ENCODE results near the gene VAT1L. TPM values are rescaled to one million over a fixed set of nuclear protein-coding genes. Genes with fewer than 3 reads are reported as not detected.
A peak's percentile ranks its signal among the peaks of the same experiment; 100 is the strongest.

VAT1L gene
- total and polyA plus RNA-seq, 12 donors, result 18.1 to 103 (median 38.2) TPM

GRCh38 chr16:77843405-77843804, 55.0 kb downstream of the VAT1L start:
- Histone ChIP-seq H3K4me1 (replicated peaks in 1 of 2) (no peaks in the 10 kb centered on the region), H3K27me3 (no peaks in the 10 kb centered on the region), H3K9me3 (replicated peaks in 1 of 3) (no peaks in the 10 kb centered on the region), H3K36me3 (replicated peaks in 1 of 2) (no peaks in the 10 kb centered on the region), H3K27ac (no peak overlapping the region), H3K4me3 (no peak overlapping the region)
- intact Hi-C loops (cut with DNase I), result no loop called here
- no peak for TF ChIP-seq POLR2A (IDR thresholded peaks at IDR 0.05)
- TF ChIP-seq CTCF (IDR thresholded peaks at IDR 0.05), result no peak
- WGBS, 4 donors, result 60 to 77% (median 73%) methylated on average over 3 of the region's 3 CpGs
- DNase-seq, result no peak

- H3K4me1 ChIP-seq (replicated peaks in 1 of 2), result no peaks in the 10 kb centered on the region
- DNase-seq, result no peak
- no peak overlapping the region for H3K27ac ChIP-seq
- no peaks in the 10 kb centered on the region for H3K27me3 ChIP-seq
- H3K9me3 ChIP-seq (replicated peaks in 1 of 3), result no peaks in the 10 kb centered on the region
- H3K36me3 ChIP-seq (replicated peaks in 1 of 2), result no peaks in the 10 kb centered on the region
- H3K4me3 ChIP-seq, result no peak overlapping the region
- WGBS, 4 donors, result 66 to 75% (median 70%) methylated on average over 2 to 4 of the region's 4 CpGs
- intact Hi-C loops (cut with DNase I), result no loop called here
- TF ChIP-seq CTCF (IDR thresholded peaks at IDR 0.05) (no peak), POLR2A (IDR thresholded peaks at IDR 0.05) (no peak)
These were observed 56.4 kb downstream of the VAT1L start for GRCh38 chr16:77844801-77845200.

DNA sequence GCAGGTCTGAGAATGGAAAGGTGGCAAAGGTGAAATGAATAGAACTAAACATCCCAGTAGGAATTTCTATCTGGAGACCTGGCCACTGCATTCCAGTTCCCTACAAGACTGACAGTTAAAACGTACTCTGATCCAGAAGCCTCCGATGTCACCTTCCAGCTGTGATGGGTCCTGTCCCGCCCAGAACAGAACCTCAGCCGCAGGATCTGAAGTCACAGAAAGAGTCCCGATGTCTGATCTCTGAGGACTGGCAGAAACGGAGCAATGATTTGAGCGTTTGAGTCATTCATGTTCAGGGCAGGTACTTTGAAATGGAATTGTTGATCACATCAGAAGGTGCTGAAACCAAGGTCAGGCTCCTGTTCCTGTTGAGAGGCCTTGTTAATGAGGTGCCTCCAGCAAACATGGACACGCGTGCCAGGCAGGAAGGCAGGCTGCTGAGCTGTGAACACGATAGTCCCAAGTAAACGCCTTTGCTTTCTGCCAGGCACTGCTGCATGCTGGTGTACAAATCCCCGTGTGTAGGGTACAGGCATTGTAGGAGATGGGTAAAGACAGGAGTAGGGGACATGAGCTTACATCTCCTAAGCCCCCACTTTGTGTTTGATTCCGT, 61.4 kb downstream of the VAT1L start:
- WGBS, 4 donors, result 80 to 87% (median 85%) methylated on average over 13 of the region's 13 CpGs
- Histone ChIP-seq H3K36me3 (replicated peaks in 1 of 2) (no peaks in the 10 kb centered on the region), H3K4me3 (no peak overlapping the region), H3K27ac (no peak overlapping the region), H3K9me3 (replicated peaks in 1 of 3) (no peaks in the 10 kb centered on the region), H3K4me1 (replicated peaks in 1 of 2) (no peaks in the 10 kb centered on the region), H3K27me3 (no peaks in the 10 kb centered on the region)
- TF ChIP-seq CTCF (IDR thresholded peaks at IDR 0.05) (no peak), POLR2A (IDR thresholded peaks at IDR 0.05) (no peak)
- DNase-seq, result peak in 1 of 7 donors; percentile 46
- intact Hi-C loops (cut with DNase I), result no loop called here

- Histone ChIP-seq H3K27me3 (no peaks in the 10 kb centered on the region), H3K9me3 (replicated peaks in 1 of 3) (no peaks in the 10 kb centered on the region), H3K4me3 (no peak overlapping the region), H3K27ac (no peak overlapping the region), H3K4me1 (replicated peaks in 1 of 2) (no peaks in the 10 kb centered on the region), H3K36me3 (replicated peaks in 1 of 2) (no peaks in the 10 kb centered on the region)
- DNase-seq, result peak in 1 of 7 donors; percentile 42
- intact Hi-C loops (cut with DNase I), result no loop called here
- TF ChIP-seq CTCF (IDR thresholded peaks at IDR 0.05), result no peak
- TF ChIP-seq POLR2A (IDR thresholded peaks at IDR 0.05), result no peak
- WGBS, 4 donors, result 82 to 95% (median 90%) methylated on average over 7 to 8 of the region's 8 CpGs
These were observed 62.4 kb downstream of the VAT1L start for GRCh38 chr16:77850636-77851333.

All from adrenal gland (tissue), 12 donors.